H9 (cell line): ENCODE measurements around the gene HK3. TPM values are rescaled to one million over a fixed set of nuclear protein-coding genes. Genes with fewer than 3 reads are reported as not detected.

ENCODE experiments used
- DNase-seq: peaks from one replicate; pipeline ENCODE4 v3.0.0-alpha.2; 2017
- H2AFZ ChIP-seq: one replicate; pipeline ENCODE4 v1.6.1; 2013; ENCODE audit warnings: mild to moderate bottlenecking, low read length, control low read depth, moderate library complexity
- H2AK5ac ChIP-seq: 2 replicates; pipeline ENCODE4 v1.6.1; 2013; ENCODE audit warnings: low read length, control low read depth, mixed read lengths; ENCODE audit not compliant: insufficient read length
- H2BK120ac ChIP-seq: one replicate; pipeline ENCODE4 v1.6.1; 2013; ENCODE audit warnings: low read depth, mild to moderate bottlenecking, low read length, control low read depth, inconsistent platforms; ENCODE audit not compliant: poor library complexity, severe bottlenecking
- H2BK12ac ChIP-seq: 2 replicates; pipeline ENCODE4 v1.6.1; 2013; ENCODE audit warnings: low read length, control low read depth, mixed read lengths, low read depth; ENCODE audit not compliant: insufficient read length
- H2BK15ac ChIP-seq: 2 replicates; pipeline ENCODE4 v1.6.1; 2013; ENCODE audit warnings: low read depth, low read length, control low read depth
- H2BK20ac ChIP-seq: one replicate; pipeline ENCODE4 v1.6.1; 2013; ENCODE audit warnings: low read depth, mild to moderate bottlenecking, low read length, control low read depth, inconsistent platforms; ENCODE audit not compliant: poor library complexity, severe bottlenecking
- H2BK5ac ChIP-seq: 2 replicates; pipeline ENCODE4 v1.6.1; 2013; ENCODE audit warnings: low read length, control low read depth, mixed read lengths; ENCODE audit not compliant: insufficient read length
- H3K14ac ChIP-seq: 2 replicates; pipeline ENCODE4 v1.6.1; 2013; ENCODE audit warnings: low read length, control low read depth; ENCODE audit not compliant: insufficient read depth
- H3K18ac ChIP-seq: 2 replicates; pipeline ENCODE4 v1.6.1; 2013; ENCODE audit warnings: low read depth, mild to moderate bottlenecking, mixed read lengths, low read length, control low read depth; ENCODE audit not compliant: insufficient read length
- H3K23ac ChIP-seq: 2 replicates; pipeline ENCODE4 v1.6.1; 2013; ENCODE audit warnings: low read length, control low read depth, mixed read lengths, low read depth; ENCODE audit not compliant: insufficient read length
- H3K23me2 ChIP-seq: 2 replicates; pipeline ENCODE4 v1.6.1; 2013; ENCODE audit warnings: low read depth, mild to moderate bottlenecking, mixed read lengths, low read length, control low read depth; ENCODE audit not compliant: insufficient read length, poor library complexity, severe bottlenecking
- H3K27ac ChIP-seq: 2 replicates; pipeline ENCODE4 v1.5.1; 2013; ENCODE audit warnings: low read length, control low read depth, mixed read lengths, low read depth; ENCODE audit not compliant: insufficient read length
- H3K27me3 ChIP-seq: 2 replicates; pipeline ENCODE4 v1.6.1; 2013; ENCODE audit warnings: low read length, control low read depth, inconsistent platforms; ENCODE audit not compliant: insufficient read depth
- H3K4ac ChIP-seq: 2 replicates; pipeline ENCODE4 v1.6.1; 2013; ENCODE audit warnings: low read depth, mild to moderate bottlenecking, control low read depth, inconsistent platforms, low read length, moderate library complexity
- H3K4me1 ChIP-seq: 2 replicates; pipeline ENCODE4 v1.6.1; 2013; ENCODE audit warnings: low read length, control low read depth, inconsistent platforms; ENCODE audit not compliant: insufficient read depth
- H3K4me2 ChIP-seq: 2 replicates; pipeline ENCODE4 v1.6.1; 2013; ENCODE audit warnings: low read length, control low read depth, mixed read lengths; ENCODE audit not compliant: insufficient read length, insufficient read depth
- H3K56ac ChIP-seq: 2 replicates; pipeline ENCODE4 v1.6.1; 2013; ENCODE audit warnings: low read depth, mild to moderate bottlenecking, mixed read lengths, low read length, control low read depth; ENCODE audit not compliant: insufficient read length
- H3K79me1 ChIP-seq: 2 replicates; pipeline ENCODE4 v1.6.1; 2013; ENCODE audit warnings: low read depth, mild to moderate bottlenecking, moderate library complexity, low read length, control low read depth, inconsistent platforms; ENCODE audit not compliant: insufficient read depth, poor library complexity, severe bottlenecking
- H3K79me2 ChIP-seq: 2 replicates; pipeline ENCODE4 v1.6.1; 2013; ENCODE audit warnings: low read length, control low read depth, inconsistent platforms; ENCODE audit not compliant: insufficient read depth
- H3K9ac ChIP-seq: 2 replicates; pipeline ENCODE4 v1.6.1; 2013; ENCODE audit warnings: low read length, control low read depth, mixed read lengths; ENCODE audit not compliant: insufficient read length; ENCODE audit errors: extremely low read depth
- H3K9me3 ChIP-seq: one replicate; pipeline ENCODE4 v1.6.1; 2013; ENCODE audit warnings: low read depth, low read length, inconsistent platforms; ENCODE audit not compliant: control insufficient read depth
- H3T11ph ChIP-seq: one replicate; pipeline ENCODE4 v1.6.1; 2013; ENCODE audit warnings: mild to moderate bottlenecking, low read length, control low read depth, inconsistent platforms
- H4K20me1 ChIP-seq: one replicate; pipeline ENCODE4 v1.6.1; 2013; ENCODE audit not compliant: control insufficient read depth, insufficient read length, insufficient read depth
- H4K5ac ChIP-seq: 2 replicates; pipeline ENCODE4 v1.6.1; 2013; ENCODE audit warnings: low read depth, mild to moderate bottlenecking, mixed read lengths, low read length, control low read depth; ENCODE audit not compliant: insufficient read length
- H4K8ac ChIP-seq: replicated peaks from 2 replicates; pipeline ENCODE4 v1.6.1; 2013; ENCODE audit warnings: low read length, control low read depth, mixed read lengths, low read depth; ENCODE audit not compliant: insufficient read length
- H4K91ac ChIP-seq: 2 replicates; pipeline ENCODE4 v1.6.1; 2013; ENCODE audit warnings: low read depth, mild to moderate bottlenecking, moderate library complexity, mixed read lengths, low read length, control low read depth; ENCODE audit not compliant: insufficient read length
- H3K27ac Mint-ChIP-seq, 3 experiments: 2 replicates in 2 of 3; 3 replicates in 1 of 3; pipeline ENCODE4 v1.8.0; 2020 to 2021; ENCODE audit warnings: mixed read lengths in 3 of 3, mild to moderate bottlenecking in 1 of 3, moderate library complexity in 1 of 3
- H3K27me3 Mint-ChIP-seq: 2 replicates; pipeline ENCODE4 v1.8.0; 2021; ENCODE audit warnings: low read depth, mild to moderate bottlenecking, moderate library complexity, mixed read lengths
- H3K36me3 Mint-ChIP-seq, 3 experiments: 2 replicates in 2 of 3; 3 replicates in 1 of 3; pipeline ENCODE4 v1.8.0; 2020 to 2021; ENCODE audit warnings: low read depth in 3 of 3, mixed read lengths in 3 of 3; ENCODE audit not compliant: insufficient read depth in 1 of 3
- H3K4me1 Mint-ChIP-seq, 2 experiments: 2 replicates each; pipeline ENCODE4 v1.8.0; 2020; ENCODE audit warnings: mixed read lengths in 2 of 2
- H3K4me3 Mint-ChIP-seq, 2 experiments: 2 replicates in 1 of 2; 3 replicates in 1 of 2; pipeline ENCODE4 v1.8.0; 2020 to 2021; ENCODE audit warnings: mild to moderate bottlenecking in 2 of 2, mixed read lengths in 2 of 2, moderate library complexity in 1 of 2
- H3K9me3 Mint-ChIP-seq, 2 experiments: 2 replicates in 1 of 2; 3 replicates in 1 of 2; pipeline ENCODE4 v1.8.0; 2020; ENCODE audit warnings: mild to moderate bottlenecking in 2 of 2, mixed read lengths in 2 of 2, moderate library complexity in 1 of 2
- CTCF ChIP-seq: fragments of 200-600 bp; sonication (generic); conservative IDR thresholded peaks from 3 replicates; pipeline ENCODE4 v1.8.0; 2021; ENCODE audit warnings: antibody characterized with exemption, mild to moderate bottlenecking
- WGBS: extraction: QIAGEN DNeasy Blood & Tissue Kit; methylation state at CpG from one replicate; pipeline ENCODE4 v1.1.7; 2013; ENCODE audit warnings: missing lambda C conversion rate, low lambda C conversion rate, mixed read lengths; ENCODE audit not compliant: insufficient read length; ENCODE audit errors: extremely low coverage; 5-methylcytosine and 5-hydroxymethylcytosine counted together
- total RNA-seq: library from RNA; stranded (reverse); gene quantifications from 2 replicates; pipeline ENCODE4 v1.2.1, GENCODE V29; 2021

The HK3 gene
- total RNA-seq, 1 experiment from 2014 or later: not detected

GRCh38 chr5:176941951-176942350 is 42.8 kb upstream of the HK3 start:
- H4K5ac ChIP-seq: no peak overlapping the region
- no peak overlapping the region for H3K23ac ChIP-seq
- no peaks in the 10 kb centered on the region for H3K27me3 ChIP-seq
- H2BK5ac ChIP-seq: no peak overlapping the region
- Mint-ChIP-seq H3K4me3 (no peak overlapping the region), H3K9me3 (peaks cover 0 to 2% of the 10 kb centered on the region in 2 experiments; a peak in 1 of 5 replicates), H3K36me3 (peaks cover 17 to 58% (median 45%) of the 10 kb centered on the region in 3 experiments), H3K4me1 (peaks cover 45 to 54% of the 10 kb centered on the region in 2 experiments), H3K27me3 (no peaks in the 10 kb centered on the region), H3K27ac (peak overlapping the region in 2 of 3 experiments; percentile 34 to 70; a peak in 4 of 7 replicates)
- no peak overlapping the region for H2BK15ac ChIP-seq
- H3K79me1 ChIP-seq: no peaks in the 10 kb centered on the region
- H3K18ac ChIP-seq: no peak overlapping the region
- H2BK120ac ChIP-seq: no peak overlapping the region
- TF ChIP-seq CTCF: no peak
- H3T11ph ChIP-seq: no peak overlapping the region
- H2BK12ac ChIP-seq: no peak overlapping the region
- no peak overlapping the region for H3K14ac ChIP-seq
- H4K20me1 ChIP-seq: no peaks in the 10 kb centered on the region
- no peak overlapping the region for H3K4me2 ChIP-seq
- peaks cover 10% of the 10 kb centered on the region; the same call in 1 of the 2 replicates for H3K4me1 ChIP-seq
- H3K4ac ChIP-seq: no peak overlapping the region
- no peak overlapping the region for H2AK5ac ChIP-seq
- no peak overlapping the region for H3K56ac ChIP-seq
- H2AFZ ChIP-seq: no peak overlapping the region
- no peaks in the 10 kb centered on the region for H3K23me2 ChIP-seq
- H4K8ac ChIP-seq: no peak overlapping the region
- no peak overlapping the region for H4K91ac ChIP-seq
- no peaks in the 10 kb centered on the region for H3K79me2 ChIP-seq
- no peaks in the 10 kb centered on the region for H3K9me3 ChIP-seq
- no peak for DNase-seq
- H3K27ac ChIP-seq: no peak overlapping the region
- WGBS: no CpG with 5 or more reads among the region's 9 CpGs
- no peak overlapping the region for H2BK20ac ChIP-seq
- H3K9ac ChIP-seq: no peak overlapping the region
